K562 (cell line): ENCODE measurements around the gene SLC6A6. TPM values are rescaled to one million over a fixed set of nuclear protein-coding genes. Genes with fewer than 3 reads are reported as not detected.

Experiments used
- ATF4 ChIP-seq: fragments of 450-650 bp; formaldehyde crosslinking; IDR thresholded peaks from 2 replicates; pipeline ENCODE4 v1.4.0; 2022; ENCODE audit warnings: mild to moderate bottlenecking, moderate library complexity
- CHD1 ChIP-seq: fragments of 200-600 bp; sonication (generic); IDR thresholded peaks from one replicate; pipeline ENCODE4 v1.6.1; 2012; ENCODE audit warnings: mild to moderate bottlenecking, moderate library complexity, low read length, inconsistent platforms
- DNMT1 ChIP-seq: fragments of 450-650 bp; IDR thresholded peaks from 2 replicates; pipeline ENCODE4 v1.6.1; 2016; ENCODE audit warnings: antibody characterized with exemption, mild to moderate bottlenecking
- E2F3 ChIP-seq: fragments of 250-450 bp; sonication (Bioruptor Pico); IDR thresholded peaks from 2 replicates; pipeline ENCODE4 v1.4.0; 2020; ENCODE audit warnings: mild to moderate bottlenecking
- ESRRB ChIP-seq: fragments of 250-450 bp; sonication (Bioruptor Pico); IDR thresholded peaks from 2 replicates; pipeline ENCODE4 v1.5.0; 2020; ENCODE audit warnings: mild to moderate bottlenecking, moderate library complexity, borderline replicate concordance
- GABPB2 ChIP-seq: fragments of 250-450 bp; sonication (Bioruptor Pico); conservative IDR thresholded peaks from 2 replicates; pipeline ENCODE4 v1.5.1; 2021; ENCODE audit warnings: mild to moderate bottlenecking
- LCOR ChIP-seq: sonication (generic); formaldehyde crosslinking; IDR thresholded peaks from 2 replicates; pipeline ENCODE4 v1.8.0; 2022; ENCODE audit warnings: mild to moderate bottlenecking, missing genetic modification reagents
- MAFG ChIP-seq: fragments of 450-650 bp; conservative IDR thresholded peaks from 2 replicates; pipeline ENCODE4 v1.6.1; 2016; ENCODE audit warnings: missing genetic modification characterization, missing compliant biosample characterization
- MYNN ChIP-seq, 2 experiments: sonication (generic); formaldehyde crosslinking in 1 of 2; IDR thresholded peaks; 2 replicates each; pipeline versions ENCODE4 v1.5.0 to v1.6.1; 2016 to 2020; ENCODE audit warnings: antibody characterized with exemption in 1 of 2, missing genetic modification reagents in 1 of 2
- PHF21A ChIP-seq: fragments of 450-650 bp; IDR thresholded peaks from 2 replicates; pipeline ENCODE4 v1.6.1; 2017; ENCODE audit warnings: low read depth, borderline replicate concordance
- POLR2AphosphoS2 ChIP-seq: IDR thresholded peaks from 2 replicates; pipeline ENCODE4 v1.6.1; 2012; ENCODE audit warnings: low read length, improper control_type of control experiment
- POLR3A ChIP-seq: IDR thresholded peaks from 2 replicates; pipeline ENCODE4 v1.6.1; 2011; ENCODE audit warnings: borderline replicate concordance, mild to moderate bottlenecking, moderate library complexity; ENCODE audit not compliant: insufficient read length, insufficient read depth; ENCODE audit errors: extremely low read depth
- RHOXF2B ChIP-seq: fragments of 250-450 bp; sonication (Bioruptor Pico); conservative IDR thresholded peaks from 2 replicates; pipeline ENCODE4 v1.5.1; 2021
- RNF2 ChIP-seq: sonication (generic); IDR thresholded peaks from 2 replicates; pipeline ENCODE4 v1.6.1; 2016
- TEAD2 ChIP-seq: fragments of 450-650 bp; IDR thresholded peaks from 2 replicates; pipeline ENCODE4 v1.6.1; 2016; ENCODE audit warnings: missing genetic modification characterization, control low read depth, missing compliant biosample characterization
- WHSC1 ChIP-seq: IDR thresholded peaks from one replicate; pipeline ENCODE4 v1.6.1; 2012; ENCODE audit warnings: low read length, control low read depth, inconsistent platforms
- ZNF76 ChIP-seq: fragments of 250-450 bp; sonication (Bioruptor Pico); IDR thresholded peaks from 2 replicates; pipeline ENCODE4 v1.4.0; 2020; ENCODE audit warnings: mild to moderate bottlenecking, moderate library complexity, borderline replicate concordance
- ZNF766 ChIP-seq: fragments of 200-800 bp; sonication (Bioruptor generic); conservative IDR thresholded peaks from 2 replicates; pipeline ENCODE4 v1.6.1; 2016; ENCODE audit warnings: missing genetic modification characterization, missing compliant biosample characterization
- polyA plus RNA-seq, 8 experiments: library from polyadenylated mRNA; depleted of rRNA in 4 of 8; stranded (reverse) in 5 of 8; unstranded in 3 of 8; fragments of >200 nt; fragmentation: Nextera tagmentation in 2 of 8; fragmentation: Illumina TruSeq in 1 of 8; extraction: Ambion mirVana in 2 of 8; extraction: Trizol in 1 of 8; gene quantifications; 2 replicates each; pipeline versions ENCODE4 v1.2.1 to v1.2.3, GENCODE V29; 2011 to 2014; ENCODE audit warnings: inconsistent platforms in 1 of 8, missing spikeins in 1 of 8
- total RNA-seq, 7 experiments: library from RNA; depleted of rRNA in 6 of 7; stranded (reverse); fragments of >200 nt in 6 of 7; fragmentation: Illumina TruSeq in 2 of 7; extraction: Trizol in 2 of 7; gene quantifications; 2 replicates each; pipeline versions ENCODE4 v1.2.1 to v1.2.3, GENCODE V29; 2011 to 2021; ENCODE audit warnings: low replicate concordance in 1 of 7
- TF ChIP-seq, protein P1 (sequence below): fragments of 250-450 bp; sonication (Bioruptor Pico); IDR thresholded peaks from 2 replicates; pipeline ENCODE4 v1.5.0; 2022; ENCODE audit warnings: mild to moderate bottlenecking
- TF ChIP-seq, protein P2 (sequence below): sonication (generic); formaldehyde crosslinking; IDR thresholded peaks from 2 replicates; pipeline ENCODE4 v1.8.0; 2022; ENCODE audit warnings: mild to moderate bottlenecking, low read depth, missing genetic modification reagents
- TF ChIP-seq, protein P3 (sequence below), 2 experiments: IDR thresholded peaks in 1 of 2; conservative IDR thresholded peaks in 1 of 2; 2 replicates each; pipeline ENCODE4 v1.6.1; 2016; ENCODE audit warnings: low read depth in 2 of 2, mild to moderate bottlenecking in 1 of 2, missing compliant biosample characterization in 1 of 2, missing genetic modification characterization in 1 of 2, moderate library complexity in 1 of 2
- TF ChIP-seq, protein P4 (sequence below): sonication (generic); formaldehyde crosslinking; IDR thresholded peaks from 2 replicates; pipeline ENCODE4 v1.8.0; 2022; ENCODE audit warnings: mild to moderate bottlenecking, missing genetic modification reagents

Gene SLC6A6
- total and polyA plus RNA-seq, 9 of the 15 experiments (the other 6 are each of a cell fraction or from before 2014, with no cell fraction given): 12.3 to 203 (median 93.2) TPM

GRCh38 chr3:14430053-14430452 lies 27.6 kb downstream of the SLC6A6 start (continued):
- TF ChIP-seq, protein P1, sequence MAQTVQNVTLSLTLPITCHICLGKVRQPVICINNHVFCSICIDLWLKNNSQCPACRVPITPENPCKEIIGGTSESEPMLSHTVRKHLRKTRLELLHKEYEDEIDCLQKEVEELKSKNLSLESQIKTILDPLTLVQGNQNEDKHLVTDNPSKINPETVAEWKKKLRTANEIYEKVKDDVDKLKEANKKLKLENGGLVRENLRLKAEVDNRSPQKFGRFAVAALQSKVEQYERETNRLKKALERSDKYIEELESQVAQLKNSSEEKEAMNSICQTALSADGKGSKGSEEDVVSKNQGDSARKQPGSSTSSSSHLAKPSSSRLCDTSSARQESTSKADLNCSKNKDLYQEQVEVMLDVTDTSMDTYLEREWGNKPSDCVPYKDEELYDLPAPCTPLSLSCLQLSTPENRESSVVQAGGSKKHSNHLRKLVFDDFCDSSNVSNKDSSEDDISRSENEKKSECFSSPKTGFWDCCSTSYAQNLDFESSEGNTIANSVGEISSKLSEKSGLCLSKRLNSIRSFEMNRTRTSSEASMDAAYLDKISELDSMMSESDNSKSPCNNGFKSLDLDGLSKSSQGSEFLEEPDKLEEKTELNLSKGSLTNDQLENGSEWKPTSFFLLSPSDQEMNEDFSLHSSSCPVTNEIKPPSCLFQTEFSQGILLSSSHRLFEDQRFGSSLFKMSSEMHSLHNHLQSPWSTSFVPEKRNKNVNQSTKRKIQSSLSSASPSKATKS (CRISPR knock-in tag): no peak
- TF ChIP-seq, protein P2, sequence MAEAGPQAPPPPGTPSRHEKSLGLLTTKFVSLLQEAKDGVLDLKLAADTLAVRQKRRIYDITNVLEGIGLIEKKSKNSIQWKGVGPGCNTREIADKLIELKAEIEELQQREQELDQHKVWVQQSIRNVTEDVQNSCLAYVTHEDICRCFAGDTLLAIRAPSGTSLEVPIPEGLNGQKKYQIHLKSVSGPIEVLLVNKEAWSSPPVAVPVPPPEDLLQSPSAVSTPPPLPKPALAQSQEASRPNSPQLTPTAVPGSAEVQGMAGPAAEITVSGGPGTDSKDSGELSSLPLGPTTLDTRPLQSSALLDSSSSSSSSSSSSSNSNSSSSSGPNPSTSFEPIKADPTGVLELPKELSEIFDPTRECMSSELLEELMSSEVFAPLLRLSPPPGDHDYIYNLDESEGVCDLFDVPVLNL: no peak
- no peak for TF ChIP-seq TEAD2 (tag)
- no peak for TF ChIP-seq ATF4
- TF ChIP-seq ESRRB (CRISPR knock-in tag): no peak
- no peak for TF ChIP-seq CHD1
- TF ChIP-seq E2F3 (CRISPR knock-in tag): no peak
- TF ChIP-seq MAFG (tag): no peak
- no peak for TF ChIP-seq RNF2
- TF ChIP-seq GABPB2 (CRISPR knock-in tag): no peak
- TF ChIP-seq, protein P3, sequence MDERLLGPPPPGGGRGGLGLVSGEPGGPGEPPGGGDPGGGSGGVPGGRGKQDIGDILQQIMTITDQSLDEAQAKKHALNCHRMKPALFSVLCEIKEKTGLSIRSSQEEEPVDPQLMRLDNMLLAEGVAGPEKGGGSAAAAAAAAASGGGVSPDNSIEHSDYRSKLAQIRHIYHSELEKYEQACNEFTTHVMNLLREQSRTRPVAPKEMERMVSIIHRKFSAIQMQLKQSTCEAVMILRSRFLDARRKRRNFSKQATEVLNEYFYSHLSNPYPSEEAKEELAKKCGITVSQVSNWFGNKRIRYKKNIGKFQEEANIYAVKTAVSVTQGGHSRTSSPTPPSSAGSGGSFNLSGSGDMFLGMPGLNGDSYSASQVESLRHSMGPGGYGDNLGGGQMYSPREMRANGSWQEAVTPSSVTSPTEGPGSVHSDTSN (CRISPR knock-in tag; IDR thresholded peaks at IDR 0.05; ENCODE audit: low read depth): no peak
- TF ChIP-seq, protein P3 (tag; conservative IDR thresholded peaks at IDR 0.05; ENCODE audit: low read depth): no peak
- no peak for TF ChIP-seq ZNF76
- no peak for TF ChIP-seq PHF21A
- no peak for TF ChIP-seq ZNF766 (CRISPR knock-in tag)
- TF ChIP-seq DNMT1: no peak
- no peak for TF ChIP-seq LCOR
- TF ChIP-seq WHSC1: no peak
- TF ChIP-seq RHOXF2B (CRISPR knock-in tag): no peak
- no peak for TF ChIP-seq POLR2AphosphoS2
- TF ChIP-seq MYNN (IDR thresholded peaks at IDR 0.05): 0 out of 2 replicates have a peak, but pooled peaks have one; percentile 43
- no peak for TF ChIP-seq MYNN (CRISPR knock-in tag; IDR thresholded peaks at IDR 0.05)
- TF ChIP-seq, protein P4, sequence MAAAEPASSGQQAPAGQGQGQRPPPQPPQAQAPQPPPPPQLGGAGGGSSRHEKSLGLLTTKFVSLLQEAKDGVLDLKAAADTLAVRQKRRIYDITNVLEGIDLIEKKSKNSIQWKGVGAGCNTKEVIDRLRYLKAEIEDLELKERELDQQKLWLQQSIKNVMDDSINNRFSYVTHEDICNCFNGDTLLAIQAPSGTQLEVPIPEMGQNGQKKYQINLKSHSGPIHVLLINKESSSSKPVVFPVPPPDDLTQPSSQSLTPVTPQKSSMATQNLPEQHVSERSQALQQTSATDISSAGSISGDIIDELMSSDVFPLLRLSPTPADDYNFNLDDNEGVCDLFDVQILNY (CRISPR knock-in tag): no peak
- TF ChIP-seq POLR3A: no peak
